Upper lobe of right lung (tissue), 1 donor: ENCODE results near the gene RTTN. TPM values are rescaled to one million over a fixed set of nuclear protein-coding genes. Genes with fewer than 3 reads are reported as not detected.

Experiments
- ATAC-seq: fragments of 200-7000 bp; cut with Tn5 transposase; one replicate; pipeline ENCODE4 v1.9.1; 2020; ENCODE audit warnings: mild to moderate bottlenecking, moderate library complexity
- DNase-seq: peaks from one replicate; pipeline ENCODE4 v3.0.0-alpha.2; 2020
- H3K27ac ChIP-seq: fragments of 200-600 bp; one replicate; pipeline ENCODE4 v1.8.0; 2022
- H3K27me3 ChIP-seq: fragments of 200-600 bp; one replicate; pipeline ENCODE4 v1.8.0; 2022; ENCODE audit warnings: mild to moderate bottlenecking
- H3K36me3 ChIP-seq: fragments of 200-600 bp; one replicate; pipeline ENCODE4 v1.8.0; 2022
- H3K4me1 ChIP-seq: fragments of 200-600 bp; one replicate; pipeline ENCODE4 v1.8.0; 2022
- H3K4me3 ChIP-seq: fragments of 200-600 bp; one replicate; pipeline ENCODE4 v1.8.0; 2022; ENCODE audit warnings: mild to moderate bottlenecking
- H3K9me3 ChIP-seq: fragments of 200-600 bp; one replicate; pipeline ENCODE4 v1.8.0; 2022
- CTCF ChIP-seq: fragments of 200-600 bp; IDR thresholded peaks from one replicate; pipeline ENCODE4 v1.8.0; 2022; ENCODE audit warnings: antibody characterized with exemption
- intact Hi-C: fragments of 100-400 bp; cut with DNase I; formaldehyde crosslinking; loops from one replicate; pipeline ENCODE4 v1.11.0; 2022
- total RNA-seq: library from RNA; stranded (reverse); fragmentation: NEBNext Ultra II Directional; extraction: Animal tissue kit (Norgen Biotek cat#: 25700); gene quantifications from one replicate; pipeline ENCODE4 v1.2.1, GENCODE V29; 2021
- donor health status: DM: no; HTN: yes; CAD: no; lungs with severe emphysema.

Gene RTTN
- total RNA-seq, 1 donor from 2014 or later, result 13.0 TPM

DNA sequence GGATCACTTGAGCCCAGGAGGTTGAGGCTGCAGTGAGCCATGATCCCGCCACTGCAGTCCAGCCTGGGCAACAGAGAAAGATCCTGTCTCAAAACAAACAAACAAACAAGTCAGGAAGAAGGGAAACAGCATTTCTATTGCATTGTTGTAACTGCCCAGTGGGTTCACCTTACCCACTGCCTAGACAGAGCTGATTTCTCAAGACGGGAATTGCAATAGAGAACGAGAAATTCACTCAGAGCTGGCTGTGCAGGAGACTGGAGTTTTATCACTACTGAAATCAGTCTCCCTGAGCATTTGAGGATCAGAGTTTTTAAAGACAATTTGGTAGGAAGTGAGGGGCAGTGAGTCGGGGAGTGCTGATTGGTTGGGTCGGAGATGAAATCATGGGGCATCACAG is 24.2 kb upstream of the RTTN start:
- H3K27me3 ChIP-seq, result no peaks in the 10 kb centered on the region
- H3K27ac ChIP-seq, result no peak overlapping the region
- no peak for TF ChIP-seq CTCF
- no peaks in the 10 kb centered on the region for H3K9me3 ChIP-seq
- intact Hi-C loops, result no loop called here
- DNase-seq (no peak), ATAC-seq (peak; percentile 53)
- H3K36me3 ChIP-seq, result no peaks in the 10 kb centered on the region
- H3K4me3 ChIP-seq, result no peak overlapping the region
- no peaks in the 10 kb centered on the region for H3K4me1 ChIP-seq

- Histone ChIP-seq H3K4me1 (no peaks in the 10 kb centered on the region), H3K27me3 (no peaks in the 10 kb centered on the region), H3K4me3 (no peak overlapping the region), H3K36me3 (no peaks in the 10 kb centered on the region), H3K9me3 (no peaks in the 10 kb centered on the region), H3K27ac (no peak overlapping the region)
- ATAC-seq (peak; percentile 83), DNase-seq (no peak)
- intact Hi-C loops, result no loop called here
- no peak for TF ChIP-seq CTCF
Observed at GRCh38 chr18:70228536-70228935, 23.0 kb upstream of the RTTN start.

- Histone ChIP-seq H3K27ac (no peak overlapping the region), H3K4me3 (no peak overlapping the region), H3K9me3 (no peaks in the 10 kb centered on the region), H3K27me3 (no peaks in the 10 kb centered on the region), H3K4me1 (no peaks in the 10 kb centered on the region), H3K36me3 (no peaks in the 10 kb centered on the region)
- DNase-seq (no peak), ATAC-seq (no peak)
- intact Hi-C loops, result no loop called here
- no peak for TF ChIP-seq CTCF
Observed at GRCh38 chr18:70227438-70227837, 22.0 kb upstream of the RTTN start.

DNA sequence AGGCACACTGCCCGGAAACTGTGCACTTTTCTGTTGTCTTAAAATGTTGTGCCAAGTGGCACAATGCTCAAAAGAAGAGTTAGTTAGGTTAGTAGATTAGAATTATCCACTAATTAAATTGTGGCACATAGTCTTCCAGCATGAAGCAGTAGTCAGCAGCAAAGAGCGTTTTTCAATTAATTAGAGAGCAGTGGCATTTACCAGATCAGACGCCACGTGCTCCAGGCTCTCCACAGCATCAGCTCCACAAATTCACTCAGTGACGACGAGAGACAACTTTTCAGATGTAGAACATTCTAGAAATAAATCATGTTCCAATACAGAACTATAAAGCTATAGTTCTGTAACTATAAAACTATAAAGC is 16.4 kb upstream of the RTTN start:
- no peak for TF ChIP-seq CTCF
- Histone ChIP-seq H3K27me3 (peaks cover 7% of the 10 kb centered on the region), H3K9me3 (no peaks in the 10 kb centered on the region), H3K4me3 (no peak overlapping the region), H3K4me1 (no peaks in the 10 kb centered on the region), H3K36me3 (no peaks in the 10 kb centered on the region), H3K27ac (no peak overlapping the region)
- ATAC-seq, result no peak
- no peak for DNase-seq
- intact Hi-C loops, result no loop called here

GRCh38 chr18:70221156-70221914 is 15.8 kb upstream of the RTTN start:
- H3K9me3 ChIP-seq, result no peaks in the 10 kb centered on the region
- H3K4me3 ChIP-seq, result no peak overlapping the region
- ATAC-seq, result no peak
- TF ChIP-seq CTCF, result no peak
- intact Hi-C loops, result no loop called here
- no peaks in the 10 kb centered on the region for H3K36me3 ChIP-seq
- H3K4me1 ChIP-seq, result no peaks in the 10 kb centered on the region
- no peak for DNase-seq
- H3K27ac ChIP-seq, result no peak overlapping the region
- peaks cover 7% of the 10 kb centered on the region for H3K27me3 ChIP-seq

DNA sequence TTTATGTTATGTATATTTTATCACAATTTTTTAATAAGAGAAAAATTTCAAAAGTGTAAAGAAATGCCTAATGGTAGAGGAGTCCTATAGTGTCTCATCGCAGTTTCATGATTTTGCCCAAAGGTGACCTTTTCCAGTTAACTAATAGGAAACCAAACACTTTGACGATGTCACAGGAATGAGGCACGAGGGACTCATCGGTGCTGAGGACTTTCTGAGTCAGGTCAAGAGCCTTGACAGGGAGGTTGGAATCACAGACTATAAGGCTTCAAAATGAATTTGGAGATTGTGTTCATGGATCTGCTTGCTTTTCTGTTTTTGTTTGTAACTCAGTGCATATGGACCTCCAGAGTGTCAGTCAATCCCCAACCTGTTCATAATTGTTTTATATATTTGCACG is 15.1 kb upstream of the RTTN start:
- TF ChIP-seq CTCF, result no peak

More for the DNA sequence above, 15.1 kb upstream of the RTTN start:
- DNase-seq (no peak), ATAC-seq (no peak)
- intact Hi-C loops, result no loop called here
- Histone ChIP-seq H3K27me3 (peaks cover 7% of the 10 kb centered on the region), H3K4me1 (no peaks in the 10 kb centered on the region), H3K4me3 (no peak overlapping the region), H3K9me3 (no peaks in the 10 kb centered on the region), H3K27ac (no peak overlapping the region), H3K36me3 (no peaks in the 10 kb centered on the region)
